Epithelial cell of alveolus of lung (primary cell): Measurements from ENCODE around the gene SPATA16. TPM values are rescaled to one million over a fixed set of nuclear protein-coding genes. Genes with fewer than 3 reads are reported as not detected.

Experiments
- total RNA-seq: library from RNA; depleted of rRNA; stranded (reverse); fragments of >200 nt; gene quantifications from 2 replicates; pipeline ENCODE4 v1.2.1, GENCODE V29; 2015

SPATA16 gene
- total RNA-seq: not detected in 2 replicates

GRCh38 chr3:173140986-173141385 is at the start of gene SPATA16:
SPATA16 (minus strand) TSS chr3:173141235; CDS start chr3:173117731, 23,504 bp downstream.

